Activated CD8-positive, alpha-beta memory T cell treated with anti-CD3 and anti-CD28 coated beads for 48 hours (primary cell): ENCODE results near the gene FAM83C.

ENCODE experiments used
- DNase-seq, 3 experiments: peaks; one replicate each; pipeline ENCODE4 v3.0.0-alpha.2; 2020; ENCODE audit warnings: low read depth in 2 of 3, low spot score in 2 of 3

The FAM83C gene

GRCh38 chr20:35284992-35285805 lies 7.0 kb downstream of the FAM83C start:
- no peak for DNase-seq

GRCh38 chr20:35284267-35284991 lies 7.8 kb downstream of the FAM83C start, which contains the start of gene EIF6:
EIF6 (minus strand) TSS chr20:35284772; CDS start chr20:35284487, 285 bp downstream.
- DNase-seq = peak; percentile 61 to 66 (median 62)

GRCh38 chr20:35283441-35284266 lies 8.6 kb downstream of the FAM83C start:
- no peak for DNase-seq

DNA sequence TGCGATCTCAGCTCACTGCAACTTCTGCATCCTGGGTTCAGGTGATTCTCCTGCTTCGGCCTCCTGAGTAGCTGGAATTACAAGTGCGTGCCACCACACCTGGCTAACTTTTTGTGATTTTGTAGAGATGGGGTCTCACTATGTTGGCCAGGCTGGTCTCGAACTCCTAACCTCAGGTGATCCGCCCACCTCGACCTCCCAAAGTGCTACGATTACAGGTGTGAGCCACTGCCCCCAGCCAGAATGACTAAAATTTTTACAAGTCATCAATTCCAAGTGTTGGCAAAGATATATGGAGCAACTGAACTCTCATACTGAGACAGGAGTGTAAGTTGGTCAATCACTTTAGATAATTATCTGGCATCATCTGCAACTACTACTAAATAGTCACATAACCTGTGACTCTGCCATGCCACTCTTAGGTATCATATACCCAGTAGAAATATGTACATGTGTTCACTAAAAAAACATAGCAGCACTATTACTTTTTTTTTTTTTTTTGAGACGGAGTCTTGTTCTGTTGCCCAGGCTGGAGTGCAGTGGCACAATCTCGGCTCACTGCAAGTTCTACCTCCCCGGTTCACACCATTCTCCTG lies 10.6 kb downstream of the FAM83C start:
- DNase-seq = no peak

DNA sequence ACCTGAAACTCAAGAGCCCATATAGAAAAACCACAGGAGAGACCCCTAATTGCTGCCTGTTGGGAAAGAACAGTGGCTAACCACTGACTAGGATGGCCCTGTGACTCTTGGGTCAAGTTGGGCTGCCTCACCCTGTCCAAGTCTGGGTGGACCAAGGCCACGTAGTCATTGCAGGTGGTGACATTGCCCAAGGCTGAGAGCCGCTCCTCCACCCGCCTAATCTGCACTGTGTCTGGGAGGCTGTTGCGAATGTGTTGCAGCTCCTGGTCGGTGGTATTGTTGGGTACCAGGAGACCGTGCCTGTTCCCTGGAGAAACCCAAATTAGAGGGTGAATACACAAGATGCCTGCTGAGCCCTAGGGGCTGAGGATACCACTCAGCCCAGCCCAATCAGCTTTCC lies 11.7 kb downstream of the FAM83C start:
- DNase-seq = no peak

- no peak for DNase-seq
These were observed 12.6 kb downstream of the FAM83C start for GRCh38 chr20:35279533-35280174.

- no peak for DNase-seq
These were observed 13.2 kb downstream of the FAM83C start for GRCh38 chr20:35279040-35279439.

- DNase-seq = peak; percentile 77 to 83 (median 82)
These were observed 14.5 kb downstream of the FAM83C start, which contains the start of gene MMP24OS for GRCh38 chr20:35277531-35278395. MMP24OS (minus strand) TSS chr20:35278122; CDS start chr20:35277929, 193 bp downstream.

- DNase-seq = no peak
These were observed 15.1 kb downstream of the FAM83C start for GRCh38 chr20:35277127-35277526.

DNA sequence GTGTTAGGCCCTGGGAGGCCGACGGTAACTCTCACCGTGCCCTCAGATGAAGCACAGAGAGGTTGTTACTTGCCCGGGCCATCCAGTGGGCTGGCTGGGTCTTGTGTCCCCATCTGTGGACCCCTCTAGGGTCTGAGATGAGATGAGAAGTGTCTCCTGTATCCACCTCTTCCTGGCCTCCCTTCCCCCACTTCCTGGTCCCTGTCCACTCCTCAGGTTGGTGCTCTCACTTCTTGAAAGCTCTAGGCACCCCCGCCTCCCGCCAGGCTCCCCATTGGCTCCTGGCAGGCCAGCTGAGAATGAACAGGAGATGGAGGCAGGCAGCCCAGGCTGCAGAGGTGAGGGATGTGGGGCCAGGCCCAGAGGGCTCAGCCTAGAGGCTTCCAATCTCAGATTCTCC lies 15.8 kb downstream of the FAM83C start:
- DNase-seq = no peak

- no peak for DNase-seq
These were observed 16.4 kb downstream of the FAM83C start for GRCh38 chr20:35275741-35276251.

DNA sequence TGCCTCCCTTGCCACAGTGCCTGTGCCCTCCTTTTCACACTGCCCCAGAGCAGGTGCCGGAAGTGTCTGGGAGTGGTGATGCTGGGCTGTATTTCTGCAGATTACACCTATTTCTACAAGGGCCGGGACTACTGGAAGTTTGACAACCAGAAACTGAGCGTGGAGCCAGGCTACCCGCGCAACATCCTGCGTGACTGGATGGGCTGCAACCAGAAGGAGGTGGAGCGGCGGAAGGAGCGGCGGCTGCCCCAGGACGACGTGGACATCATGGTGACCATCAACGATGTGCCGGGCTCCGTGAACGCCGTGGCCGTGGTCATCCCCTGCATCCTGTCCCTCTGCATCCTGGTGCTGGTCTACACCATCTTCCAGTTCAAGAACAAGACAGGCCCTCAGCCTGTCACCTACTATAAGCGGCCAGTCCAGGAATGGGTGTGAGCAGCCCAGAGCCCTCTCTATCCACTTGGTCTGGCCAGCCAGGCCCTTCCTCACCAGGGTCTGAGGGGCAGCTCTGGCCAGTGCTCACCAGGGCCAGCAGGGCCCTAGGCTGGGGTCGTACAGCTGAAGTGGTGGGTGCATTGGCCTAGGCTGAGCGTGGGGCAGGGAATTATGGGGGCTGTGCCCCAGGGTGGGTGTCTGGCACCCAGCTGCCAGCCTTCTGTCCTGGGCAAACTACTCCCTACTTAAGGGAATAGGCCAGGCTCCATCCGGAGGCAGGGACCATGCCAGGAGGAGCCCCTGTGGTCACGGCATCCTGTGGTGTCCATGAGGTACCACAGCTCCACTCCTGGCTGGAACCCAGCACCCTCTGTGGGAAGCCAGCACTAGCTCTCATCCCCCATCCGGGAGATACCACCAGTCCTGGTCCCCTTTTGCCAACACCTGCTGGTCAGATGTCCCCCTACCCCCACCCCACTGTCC lies 17.8 kb downstream of the FAM83C start:
- DNase-seq = no peak

- no peak for DNase-seq
These were observed 18.6 kb downstream of the FAM83C start for GRCh38 chr20:35273449-35274171.

GRCh38 chr20:35271904-35272303 lies 20.3 kb downstream of the FAM83C start:
- DNase-seq = no peak

DNA sequence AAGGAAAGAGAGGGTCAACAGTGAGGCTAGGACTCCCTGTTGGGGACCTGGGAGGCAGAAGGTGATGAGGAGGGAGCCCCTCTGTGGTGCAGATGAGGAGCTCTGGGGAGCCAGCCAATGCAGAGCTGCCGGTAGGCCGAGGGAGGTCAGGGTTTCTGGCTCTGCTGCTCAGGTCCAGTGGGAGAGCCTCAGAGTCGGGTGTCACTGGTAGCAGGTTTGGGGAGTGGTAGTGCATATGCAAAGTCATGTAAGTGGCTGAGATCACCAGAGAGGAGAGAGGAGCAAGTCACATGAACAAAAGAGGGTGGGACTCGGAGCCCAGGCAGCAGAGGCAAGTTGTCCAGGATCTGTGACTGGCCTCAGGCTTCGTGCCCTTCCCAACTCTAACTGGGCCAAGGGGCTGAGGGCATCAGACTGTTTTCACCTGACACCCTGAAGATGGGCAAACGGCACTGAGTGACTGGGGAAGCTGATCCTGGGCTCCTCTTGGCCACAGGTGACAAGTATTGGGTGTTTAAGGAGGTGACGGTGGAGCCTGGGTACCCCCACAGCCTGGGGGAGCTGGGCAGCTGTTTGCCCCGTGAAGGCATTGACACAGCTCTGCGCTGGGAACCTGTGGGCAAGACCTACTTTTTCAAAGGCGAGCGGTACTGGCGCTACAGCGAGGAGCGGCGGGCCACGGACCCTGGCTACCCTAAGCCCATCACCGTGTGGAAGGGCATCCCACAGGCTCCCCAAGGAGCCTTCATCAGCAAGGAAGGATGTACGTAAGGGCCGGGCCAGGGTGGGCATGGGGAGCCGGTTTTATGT lies 20.9 kb downstream of the FAM83C start:
- no peak for DNase-seq

- DNase-seq = no peak
These were observed 22.0 kb downstream of the FAM83C start for GRCh38 chr20:35270021-35270902.
